Testis (tissue), 2 donors: ENCODE results near the gene TFB2M.

Source experiments
- CTCF ChIP-seq, 3 experiments: fragments of 450-650 bp in 2 of 3; fragments of 200-600 bp in 1 of 3; sonication (generic) in 1 of 3; IDR thresholded peaks; one replicate each; pipeline ENCODE4 v1.5.1; 2016 to 2019; ENCODE audit warnings: antibody characterized with exemption in 3 of 3, mild to moderate bottlenecking in 2 of 3, moderate library complexity in 1 of 3
- POLR2A ChIP-seq: fragments of 450-650 bp; IDR thresholded peaks from one replicate; pipeline ENCODE4 v1.6.1; 2017; ENCODE audit warnings: antibody characterized with exemption, mild to moderate bottlenecking, moderate library complexity

- TF ChIP-seq CTCF (IDR thresholded peaks at IDR 0.05) (no peak), POLR2A (no peak)
Observed at GRCh38 chr1:246513619-246514343, 52.3 kb downstream of the TFB2M start.
